Measurements from ENCODE around the gene ULK4.

- no peak for TF ChIP-seq CTCF (IDR thresholded peaks at IDR 0.05; ENCODE audit: low read depth, low read length)
- TF ChIP-seq EZH2phosphoT487 (IDR thresholded peaks at IDR 0.05; ENCODE audit: low read depth): no peak
These were observed 61.6 kb downstream of the ULK4 start for GRCh38 chr3:41900265-41900664.

Data from OCI-LY3 (cell line).